Measurements from ENCODE around the gene RAP1A. TPM values are rescaled to one million over a fixed set of nuclear protein-coding genes. Genes with fewer than 3 reads are reported as not detected.

Gene RAP1A
- total RNA-seq, 4 donors from 2014 or later = 49.3 to 82.6 (median 70.8) TPM

GRCh38 chr1:111755331-111756123 is 135.9 kb downstream of the RAP1A start, which contains the start of gene DDX20:
DDX20 (plus strand) TSS chr1:111755901; CDS start chr1:111755925, 24 bp downstream.
- ATAC-seq (ENCODE audit: low FRiP score) (peak; percentile 99), DNase-seq (ENCODE audit: low spot score) (peak; percentile 80)

GRCh38 chr1:111756124-111756513 is 136.5 kb downstream of the RAP1A start:
- ATAC-seq (ENCODE audit: low FRiP score) (peak; percentile 40), DNase-seq (ENCODE audit: low spot score) (no peak)
- no peak for TF ChIP-seq CTCF (IDR thresholded peaks at IDR 0.05)

More at GRCh38 chr1:111755331-111756123, 135.9 kb downstream of the RAP1A start, which contains the start of gene DDX20:
- peak in 2 of 3 donors; percentile 35 to 91 for TF ChIP-seq CTCF (IDR thresholded peaks at IDR 0.05)

GRCh38 chr1:111758373-111758772 is 138.8 kb downstream of the RAP1A start:
- ATAC-seq (ENCODE audit: low FRiP score) = no peak

DNA sequence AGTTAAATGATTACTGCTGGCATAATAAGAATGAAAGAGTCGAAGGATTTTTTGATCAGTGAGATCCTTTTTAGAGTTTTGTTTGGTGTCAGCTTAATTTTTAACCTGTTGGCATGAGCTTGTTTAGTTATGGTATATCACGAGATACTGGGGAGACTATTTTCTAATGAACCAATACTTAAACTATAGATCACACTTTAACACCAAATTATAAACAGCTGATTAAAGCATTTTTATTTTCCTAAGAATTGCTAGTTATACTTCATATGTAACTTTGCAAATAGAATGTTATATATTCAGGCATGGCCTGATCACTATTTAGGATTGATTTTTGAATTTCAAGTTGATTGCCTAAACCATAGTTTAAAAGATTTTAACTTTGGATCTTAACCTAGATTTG is 142.1 kb downstream of the RAP1A start:
- no peak for TF ChIP-seq CTCF (IDR thresholded peaks at IDR 0.05)
- no peak for DNase-seq (ENCODE audit: low spot score)
- ATAC-seq (ENCODE audit: low FRiP score) = no peak

More at GRCh38 chr1:111758373-111758772, 138.8 kb downstream of the RAP1A start:
- DNase-seq (ENCODE audit: low spot score) = no peak
- TF ChIP-seq CTCF (IDR thresholded peaks at IDR 0.05) = no peak

DNA sequence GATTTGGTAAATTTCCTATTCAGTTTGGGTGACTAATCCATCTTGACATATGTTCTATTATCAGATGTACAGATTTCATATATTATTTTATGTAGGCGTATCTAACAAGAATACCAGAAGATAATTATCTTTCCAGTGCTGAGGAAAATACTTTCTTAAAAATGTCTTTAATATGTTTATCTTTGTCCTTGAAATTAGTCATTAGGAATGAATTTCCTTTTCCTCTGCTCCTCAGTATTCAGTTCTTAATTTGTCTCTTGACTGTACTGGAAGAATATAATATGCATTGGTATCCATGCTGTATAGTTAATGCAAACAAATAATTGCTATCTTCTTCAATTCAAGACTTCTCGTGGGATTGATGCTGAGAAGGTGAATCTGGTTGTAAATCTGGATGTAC is 142.7 kb downstream of the RAP1A start:
- ATAC-seq (ENCODE audit: low FRiP score) = no peak
- no peak for DNase-seq (ENCODE audit: low spot score)
- TF ChIP-seq CTCF (IDR thresholded peaks at IDR 0.05) = no peak

Small RNA genes lying within 50 kb of the gene (small RNA-seq; reads per million reads assigned to genes)
- gene INKA2 = 0.64 reads per million
- gene RNU6-151P = not detected

Other genes with a start within 250 kb of the RAP1A start
- gene OVGP1, start 192.1 kb upstream of the RAP1A start, total RNA-seq = 1 to 10 TPM; 1.2 to 2.8 (median 1.9) TPM
- 10 to 100 TPM; 25.9 to 44.9 (median 33.9) TPM for gene WDR77, start 170.5 kb upstream of the RAP1A start, total RNA-seq
- 100 to 1,000 TPM; 135 to 159 (median 142) TPM for gene ATP5PB, start 170.3 kb upstream of the RAP1A start, total RNA-seq
- 100 to 1,000 TPM in 1 of 4 donors, 10 to 100 TPM in 3; 49.5 to 124 (median 67.7) TPM for gene C1orf162, start 145.8 kb upstream of the RAP1A start, total RNA-seq
- 10 to 100 TPM in 2 of 4 donors, 1 to 10 TPM in 2; 9.2 to 28.5 (median 14.5) TPM for gene ADORA3, start 116.2 kb upstream of the RAP1A start, total RNA-seq
- 10 to 100 TPM in 1 of 4 donors, 1 to 10 TPM in 3; 4.4 to 17.1 (median 5.1) TPM for gene TMIGD3, start 116.2 kb upstream of the RAP1A start, total RNA-seq
- 10 to 100 TPM in 1 of 4 donors, 1 to 10 TPM in 3; 2.1 to 21.3 (median 6.6) TPM for gene INKA2, start 119.6 kb downstream of the RAP1A start, total RNA-seq
- gene DDX20, start 136.1 kb downstream of the RAP1A start, total RNA-seq = 10 to 100 TPM; 12.8 to 24.7 (median 21.3) TPM